ENCODE measurements around the gene KIAA2012. TPM values are rescaled to one million over a fixed set of nuclear protein-coding genes. Genes with fewer than 3 reads are reported as not detected.
A peak's percentile ranks its signal among the peaks of the same experiment; 100 is the strongest.

KIAA2012 gene
- total and polyA plus RNA-seq, 8 donors: 0.04 to 0.09 TPM; not detected in 6

DNA sequence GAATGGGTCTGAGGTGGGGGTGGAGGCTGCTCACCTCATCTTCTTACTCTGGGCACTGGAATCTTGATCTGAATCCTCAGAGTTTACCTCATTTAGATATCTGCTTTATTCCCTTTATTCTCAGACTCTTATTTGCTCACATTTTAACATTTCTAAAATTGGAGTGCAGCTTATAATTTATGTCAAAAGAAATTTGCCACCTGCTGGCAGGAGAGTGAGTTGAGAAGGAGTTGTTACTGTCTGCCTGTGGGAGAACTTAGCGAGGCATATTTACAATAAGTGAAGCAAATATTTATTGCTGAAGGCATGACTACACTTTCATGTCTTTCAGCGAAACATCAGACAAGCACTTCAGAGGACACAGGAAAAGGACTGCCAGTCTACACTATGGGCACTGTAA lies 16.4 kb upstream of the KIAA2012 start:
- no peak for DNase-seq
- intact Hi-C loops (cut with DNase I): no loop called here
- Histone ChIP-seq H3K9me3 (no peaks in the 10 kb centered on the region), H3K27ac (no peak overlapping the region), H3K27me3 (no peaks in the 10 kb centered on the region), H3K36me3 (no peaks in the 10 kb centered on the region), H3K4me3 (no peak overlapping the region), H3K4me1 (no peaks in the 10 kb centered on the region)
- no peak for FAIRE-seq
- WGBS, 2 donors: 13 to 16% methylated on average over 2 of the region's 2 CpGs
- TF ChIP-seq, protein P1, sequence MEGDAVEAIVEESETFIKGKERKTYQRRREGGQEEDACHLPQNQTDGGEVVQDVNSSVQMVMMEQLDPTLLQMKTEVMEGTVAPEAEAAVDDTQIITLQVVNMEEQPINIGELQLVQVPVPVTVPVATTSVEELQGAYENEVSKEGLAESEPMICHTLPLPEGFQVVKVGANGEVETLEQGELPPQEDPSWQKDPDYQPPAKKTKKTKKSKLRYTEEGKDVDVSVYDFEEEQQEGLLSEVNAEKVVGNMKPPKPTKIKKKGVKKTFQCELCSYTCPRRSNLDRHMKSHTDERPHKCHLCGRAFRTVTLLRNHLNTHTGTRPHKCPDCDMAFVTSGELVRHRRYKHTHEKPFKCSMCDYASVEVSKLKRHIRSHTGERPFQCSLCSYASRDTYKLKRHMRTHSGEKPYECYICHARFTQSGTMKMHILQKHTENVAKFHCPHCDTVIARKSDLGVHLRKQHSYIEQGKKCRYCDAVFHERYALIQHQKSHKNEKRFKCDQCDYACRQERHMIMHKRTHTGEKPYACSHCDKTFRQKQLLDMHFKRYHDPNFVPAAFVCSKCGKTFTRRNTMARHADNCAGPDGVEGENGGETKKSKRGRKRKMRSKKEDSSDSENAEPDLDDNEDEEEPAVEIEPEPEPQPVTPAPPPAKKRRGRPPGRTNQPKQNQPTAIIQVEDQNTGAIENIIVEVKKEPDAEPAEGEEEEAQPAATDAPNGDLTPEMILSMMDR (IDR thresholded peaks at IDR 0.05): no peak
- ATAC-seq: no peak

DNA sequence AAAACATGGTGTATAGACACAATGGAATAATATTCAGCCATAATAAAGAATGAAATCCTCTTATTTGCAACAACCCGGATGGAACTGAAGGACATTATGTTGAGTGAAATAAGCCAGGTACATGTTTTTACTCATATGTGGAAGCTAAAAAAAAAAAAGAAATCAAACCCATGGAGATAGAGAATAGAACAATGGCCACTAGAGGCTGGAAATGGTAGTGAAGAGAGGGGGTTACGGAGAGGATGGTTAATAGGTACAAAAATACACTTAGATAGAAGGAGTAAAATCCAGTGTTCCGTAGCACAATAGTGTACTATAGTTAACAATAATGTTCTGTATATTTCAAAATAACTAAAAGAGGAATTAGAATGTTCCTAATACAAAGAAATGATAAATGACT lies 12.8 kb upstream of the KIAA2012 start:
- no peaks in the 10 kb centered on the region for H3K9me3 ChIP-seq
- TF ChIP-seq, protein P1 (IDR thresholded peaks at IDR 0.05): no peak
- intact Hi-C loops (cut with DNase I): no loop called here
- ATAC-seq (no peak), DNase-seq (no peak), FAIRE-seq (no peak)
- H3K36me3 ChIP-seq: no peaks in the 10 kb centered on the region
- H3K4me3 ChIP-seq: no peak overlapping the region
- H3K27me3 ChIP-seq: no peaks in the 10 kb centered on the region
- no peaks in the 10 kb centered on the region for H3K4me1 ChIP-seq
- 79 to 85% methylated on average over 3 of the region's 3 CpGs for WGBS, 2 donors
- no peak overlapping the region for H3K27ac ChIP-seq

DNA sequence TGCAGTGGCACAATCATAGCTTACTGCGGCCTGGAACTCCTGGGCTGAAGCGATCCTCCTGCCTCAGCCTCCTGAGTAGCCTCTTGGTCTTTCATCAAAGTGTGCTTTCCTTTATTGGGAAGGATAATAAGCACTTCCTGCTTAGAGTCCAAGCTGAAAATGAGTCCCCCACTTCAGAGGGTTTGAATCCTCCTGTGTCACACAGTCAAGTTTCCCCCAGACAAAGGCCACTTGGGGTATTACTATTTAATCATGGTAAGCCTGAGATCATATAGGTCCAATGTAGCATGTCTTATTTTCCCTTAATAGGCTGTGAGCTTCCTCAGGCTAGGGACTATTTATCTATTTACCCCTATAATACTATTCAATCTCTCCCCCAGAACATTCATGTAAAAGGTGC lies 11.4 kb upstream of the KIAA2012 start:
- Histone ChIP-seq H3K36me3 (no peaks in the 10 kb centered on the region), H3K27me3 (no peaks in the 10 kb centered on the region), H3K9me3 (no peaks in the 10 kb centered on the region), H3K4me3 (no peak overlapping the region), H3K4me1 (no peaks in the 10 kb centered on the region), H3K27ac (no peak overlapping the region)
- intact Hi-C loops (cut with DNase I): no loop called here
- TF ChIP-seq, protein P1 (IDR thresholded peaks at IDR 0.05): no peak
- no peak for DNase-seq
- FAIRE-seq: no peak
- 89 to 98% methylated on average over 2 of the region's 2 CpGs for WGBS, 2 donors
- no peak for ATAC-seq

DNA sequence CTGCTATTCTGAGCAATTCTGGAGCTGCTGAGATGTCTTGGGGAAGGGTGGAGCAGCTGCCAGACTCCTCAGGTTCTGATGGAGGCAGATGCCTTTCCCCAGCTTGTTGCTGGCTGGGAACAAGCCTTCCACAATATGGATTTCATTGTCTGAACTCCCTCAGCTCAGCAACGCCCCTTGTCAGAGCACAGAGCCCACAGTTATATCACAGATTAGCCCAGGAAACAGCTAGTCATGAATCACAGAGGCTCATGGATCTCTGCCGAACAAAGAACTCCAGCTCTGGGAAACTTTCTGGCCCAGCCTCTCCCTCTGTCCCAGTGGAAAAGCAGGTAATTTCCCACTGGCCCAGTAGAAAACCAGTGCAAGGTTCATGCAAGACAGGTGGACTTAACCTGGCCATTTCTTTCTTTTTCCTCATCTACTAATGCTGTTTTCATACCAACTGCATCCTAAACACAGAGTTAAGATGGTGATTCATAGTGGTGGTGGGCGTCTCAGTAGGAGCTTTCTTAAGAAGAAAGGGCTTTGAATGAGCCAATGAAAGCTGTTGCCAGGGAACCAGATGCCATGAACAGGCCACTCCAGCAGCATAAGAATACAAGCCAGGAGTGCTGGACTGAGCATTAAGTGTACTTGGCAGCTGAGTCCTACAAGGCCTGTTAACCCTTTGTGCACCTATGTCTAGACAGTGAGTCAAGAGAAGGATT lies 8.7 kb upstream of the KIAA2012 start:
- intact Hi-C loops (cut with DNase I): no loop called here
- ATAC-seq (peak in 3 of 4 donors; percentile 41 to 64 (median 53)), DNase-seq (no peak), FAIRE-seq (no peak)
- no peaks in the 10 kb centered on the region for H3K36me3 ChIP-seq
- H3K4me1 ChIP-seq: no peaks in the 10 kb centered on the region
- no peak overlapping the region for H3K27ac ChIP-seq
- TF ChIP-seq, protein P1 (IDR thresholded peaks at IDR 0.05): no peak
- 32 to 40% methylated on average over 3 of the region's 3 CpGs for WGBS, 2 donors
- H3K4me3 ChIP-seq: no peak overlapping the region
- H3K9me3 ChIP-seq: no peaks in the 10 kb centered on the region
- H3K27me3 ChIP-seq: no peaks in the 10 kb centered on the region

DNA sequence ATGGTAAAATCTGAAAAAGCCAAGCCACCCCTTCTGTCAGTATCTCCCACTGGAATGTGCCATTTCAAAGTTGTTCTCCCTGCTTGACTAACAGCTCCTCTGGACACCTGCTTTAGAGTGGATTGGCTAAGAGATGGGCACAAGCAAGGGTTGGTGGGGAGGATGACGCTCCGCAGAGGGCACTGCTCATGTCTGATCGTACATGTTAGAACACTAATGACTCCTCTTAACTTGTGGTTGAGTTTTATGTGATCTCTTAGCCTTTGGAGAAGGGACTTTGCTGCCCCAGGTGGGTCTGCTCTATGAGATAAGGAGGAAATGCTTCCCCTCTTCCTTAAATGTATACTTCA lies 8.2 kb upstream of the KIAA2012 start:
- DNase-seq (no peak), FAIRE-seq (no peak), ATAC-seq (no peak)
- WGBS, 2 donors: 92 to 94% methylated on average over 3 of the region's 3 CpGs
- intact Hi-C loops (cut with DNase I): no loop called here
- TF ChIP-seq, protein P1 (IDR thresholded peaks at IDR 0.05): no peak
- H3K9me3 ChIP-seq: no peaks in the 10 kb centered on the region
- H3K4me1 ChIP-seq: no peaks in the 10 kb centered on the region
- no peak overlapping the region for H3K4me3 ChIP-seq
- H3K36me3 ChIP-seq: no peaks in the 10 kb centered on the region
- H3K27me3 ChIP-seq: no peaks in the 10 kb centered on the region
- no peak overlapping the region for H3K27ac ChIP-seq

All from pancreas (tissue), 10 donors.